IMR-90 (cell line): Measurements from ENCODE around the gene LAMA3. TPM values are rescaled to one million over a fixed set of nuclear protein-coding genes. Genes with fewer than 3 reads are reported as not detected.

ENCODE experiments used
- ATAC-seq: fragments of 200-7000 bp; cut with Tn5 transposase; 2 replicates; pipeline ENCODE4 v1.9.1; 2020; ENCODE audit warnings: low read depth, mild to moderate bottlenecking, moderate library complexity
- BruUV-seq: library from RNA; stranded (reverse); fragments of 400-500 nt; replicated peaks from 2 replicates; lab custom pipeline; 2021; lab: Mats Ljungman, UMichigan
- CTCF ChIA-PET: fragments of 300-600 bp; formaldehyde crosslinking; extraction: SDS; loops from one replicate; lab custom pipeline; 2021; ENCODE audit warnings: antibody characterized with exemption; lab: Yijun Ruan, JAX
- POLR2A ChIA-PET: fragments of 300-600 bp; sonication (Branson Sonifier 250); formaldehyde crosslinking; loops from one replicate; lab custom pipeline; 2022; ENCODE audit warnings: antibody characterized with exemption; ENCODE audit not compliant: unreplicated experiment; lab: Charles Lee
- DNase-seq: peaks from one replicate; pipeline ENCODE4 v3.0.0; 2013
- H2AFZ ChIP-seq: replicated peaks from 2 replicates; pipeline ENCODE3; 2013; ENCODE audit warnings: low read length, mild to moderate bottlenecking; ENCODE audit not compliant: poor library complexity
- H2AK5ac ChIP-seq: 2 replicates; pipeline ENCODE4 v1.6.1; 2013; ENCODE audit warnings: low read depth, low read length, inconsistent platforms
- H2AK9ac ChIP-seq: replicated peaks from 2 replicates; pipeline ENCODE3; 2013; ENCODE audit warnings: mild to moderate bottlenecking, low read depth, low read length, moderate library complexity; ENCODE audit not compliant: poor library complexity
- H2BK120ac ChIP-seq: 2 replicates; pipeline ENCODE4 v1.6.1; 2013; ENCODE audit warnings: low read depth, low read length, inconsistent platforms
- H2BK15ac ChIP-seq: 3 replicates; pipeline ENCODE4 v1.6.1; 2013; ENCODE audit warnings: low read depth, low read length, inconsistent platforms
- H2BK20ac ChIP-seq: 2 replicates; pipeline ENCODE4 v1.6.1; 2013; ENCODE audit warnings: low read depth, mild to moderate bottlenecking, inconsistent platforms, low read length, moderate library complexity
- H2BK5ac ChIP-seq: 2 replicates; pipeline ENCODE4 v1.6.1; 2013; ENCODE audit warnings: mild to moderate bottlenecking, low read depth, low read length, inconsistent platforms; ENCODE audit not compliant: poor library complexity, severe bottlenecking
- H3K14ac ChIP-seq: replicated peaks from 2 replicates; pipeline ENCODE4 v1.6.1; 2013; ENCODE audit warnings: low read depth, low read length, inconsistent platforms
- H3K18ac ChIP-seq: 2 replicates; pipeline ENCODE4 v1.6.1; 2013; ENCODE audit warnings: low read depth, low read length, control low read depth
- H3K23ac ChIP-seq: 2 replicates; pipeline ENCODE4 v1.6.1; 2013; ENCODE audit warnings: low read depth, low read length, inconsistent platforms
- H3K27ac ChIP-seq: 2 replicates; pipeline ENCODE4 v1.5.1; 2013; ENCODE audit warnings: mild to moderate bottlenecking, control low read depth, low read length; ENCODE audit not compliant: insufficient read depth
- H3K27me3 ChIP-seq: 2 replicates; pipeline ENCODE4 v1.6.1; 2013; ENCODE audit warnings: low read length; ENCODE audit not compliant: control insufficient read depth, insufficient read depth
- H3K36me3 ChIP-seq: 2 replicates; pipeline ENCODE4 v1.6.1; 2013; ENCODE audit warnings: low read length, mixed read lengths; ENCODE audit not compliant: control insufficient read depth, insufficient read depth
- H3K4ac ChIP-seq: 2 replicates; pipeline ENCODE4 v1.6.1; 2013; ENCODE audit warnings: low read depth, low read length, inconsistent platforms
- H3K4me1 ChIP-seq: 2 replicates; pipeline ENCODE4 v1.6.1; 2013; ENCODE audit warnings: low read length, mixed read lengths; ENCODE audit not compliant: control insufficient read depth, insufficient read depth
- H3K4me2 ChIP-seq: 2 replicates; pipeline ENCODE4 v1.6.1; 2013; ENCODE audit warnings: low read depth, mild to moderate bottlenecking, control low read depth, low read length, moderate library complexity
- H3K4me3 ChIP-seq: 2 replicates; pipeline ENCODE4 v1.5.1; 2013; ENCODE audit warnings: low read depth, mild to moderate bottlenecking, control low read depth, low read length, moderate library complexity; ENCODE audit not compliant: insufficient read depth
- H3K56ac ChIP-seq: 2 replicates; pipeline ENCODE4 v1.6.1; 2013; ENCODE audit warnings: low read length, inconsistent platforms; ENCODE audit not compliant: insufficient read depth; ENCODE audit errors: extremely low read depth
- H3K79me1 ChIP-seq, 2 experiments: 2 replicates each; pipeline ENCODE4 v1.6.1; 2013; ENCODE audit warnings: low read length in 2 of 2, inconsistent platforms in 1 of 2, low read depth in 1 of 2
- H3K9ac ChIP-seq: 2 replicates; pipeline ENCODE4 v1.6.1; 2013; ENCODE audit warnings: low read depth, low read length, control low read depth
- H3K9me1 ChIP-seq: 2 replicates; pipeline ENCODE4 v1.6.1; 2013; ENCODE audit warnings: low read length, inconsistent platforms; ENCODE audit not compliant: insufficient read depth
- H3K9me3 ChIP-seq: 2 replicates; pipeline ENCODE4 v1.6.1; 2013; ENCODE audit warnings: low read length; ENCODE audit not compliant: control insufficient read depth, insufficient read depth
- H4K20me1 ChIP-seq: 2 replicates; pipeline ENCODE4 v1.6.1; 2013; ENCODE audit warnings: low read length, inconsistent platforms; ENCODE audit not compliant: insufficient read depth
- H4K5ac ChIP-seq: 2 replicates; pipeline ENCODE4 v1.6.1; 2013; ENCODE audit warnings: mild to moderate bottlenecking, low read depth, low read length, control low read depth
- H4K8ac ChIP-seq, 2 experiments: 2 replicates each; pipeline ENCODE4 v1.6.1; 2013; ENCODE audit warnings: low read depth in 2 of 2, low read length in 2 of 2, control low read depth in 1 of 2, inconsistent platforms in 1 of 2
- H4K91ac ChIP-seq: 2 replicates; pipeline ENCODE4 v1.6.1; 2013; ENCODE audit warnings: low read depth, low read length, inconsistent platforms; ENCODE audit not compliant: insufficient read depth
- MAZ ChIP-seq: IDR thresholded peaks from 2 replicates; pipeline ENCODE4 v1.6.1; 2012; ENCODE audit warnings: low read depth, mild to moderate bottlenecking, low read length, improper control_type of control experiment, moderate library complexity, borderline replicate concordance
- WGBS, 2 experiments: methylation state at CpG; one replicate each; pipeline versions ENCODE4 v1.1.5 to v1.1.7; 2013; ENCODE audit warnings: missing lambda C conversion rate in 2 of 2; ENCODE audit not compliant: insufficient read length in 1 of 2; ENCODE audit errors: extremely low coverage in 2 of 2; 5-methylcytosine and 5-hydroxymethylcytosine counted together
- dilution Hi-C: fragments of 300-500 bp; cut with HindIII; formaldehyde crosslinking; loops from one replicate; pipeline ENCODE4 v1.14.3; 2018; ENCODE audit warnings: low sequenced_read_pairs; ENCODE audit not compliant: unreplicated experiment
- in situ Hi-C: fragments of 300-500 bp; cut with MboI; formaldehyde crosslinking; loops from 3 replicates; pipeline ENCODE4 v1.14.3; 2019; ENCODE audit warnings: low sequenced_read_pairs, inconsistent platforms, mixed read lengths
- intact Hi-C: fragments of 100-400 bp; cut with micrococcal nuclease; formaldehyde crosslinking; loops from 2 replicates; pipeline ENCODE4 v1.10.0; 2022
- polyA plus RNA-seq, 3 experiments: library from polyadenylated mRNA; depleted of rRNA; stranded (reverse); fragments of >200 nt; gene quantifications; 2 replicates each; pipeline ENCODE4 v1.2.3, GENCODE V29; 2012; ENCODE audit warnings: low replicate concordance in 1 of 3
- total RNA-seq: library from RNA; depleted of rRNA; stranded (reverse); fragments of >200 nt; gene quantifications from 2 replicates; pipeline ENCODE4 v1.2.3, GENCODE V29; 2012

LAMA3 gene
- total and polyA plus RNA-seq, 2 of the 4 experiments (the other 2 are of a cell fraction) = 0.18 to 0.19 TPM

- no peak overlapping the region for H3K4me3 ChIP-seq
- no peaks in the 10 kb centered on the region for H3K79me1 ChIP-seq
- H4K8ac ChIP-seq = peak overlapping the region; percentile 58 to 77; a peak in 3 of 4 replicates
- peaks cover 8% of the 10 kb centered on the region; the same call in 1 of the 2 replicates for H3K4me1 ChIP-seq
- H3K36me3 ChIP-seq = no peaks in the 10 kb centered on the region
- peak overlapping the region; percentile 89 for H2BK5ac ChIP-seq
- CTCF ChIA-PET = interaction anchor here (0.6 to 2.2 kb wide), 5 partner anchors 9 to 272 kb away, joined by 3 to 6 read pairs (median 3); no protein-coding TSS in a partner anchor
- peaks cover 3% of the 10 kb centered on the region; the same call in 1 of the 2 replicates for H3K9me1 ChIP-seq
- peak overlapping the region; percentile 53 for H3K27ac ChIP-seq
- peak overlapping the region; percentile 10; the same call in 1 of the 2 replicates for H2BK20ac ChIP-seq
- peak overlapping the region; percentile 65; the same call in 1 of the 2 replicates for H4K5ac ChIP-seq
- H3K9me3 ChIP-seq = no peaks in the 10 kb centered on the region
- intact Hi-C loops = loop anchor here (5.0 kb wide), 1 partner anchor 54 kb away; no protein-coding TSS in a partner anchor
- no peak for DNase-seq
- H2AFZ ChIP-seq = no peak overlapping the region
- peak overlapping the region; percentile 80; the same call in 1 of the 3 replicates for H2BK15ac ChIP-seq
- H3K56ac ChIP-seq = no peak overlapping the region; the same call in 1 of the 2 replicates
- BruUV-seq = no TSS peak
- no peak overlapping the region for H2AK5ac ChIP-seq
- no peak for ATAC-seq
- POLR2A ChIA-PET = no interaction called here
- dilution Hi-C loops = no loop called here
- H4K20me1 ChIP-seq = no peaks in the 10 kb centered on the region
- 0 out of 2 replicates have a peak overlapping the region, but pooled peaks have one; percentile 8 for H3K14ac ChIP-seq
- peak overlapping the region; percentile 34; the same call in 1 of the 2 replicates for H3K4ac ChIP-seq
- TF ChIP-seq MAZ = no peak
- H2BK120ac ChIP-seq = peak overlapping the region; percentile 87
- no peak overlapping the region; the same call in 1 of the 2 replicates for H3K23ac ChIP-seq
- H3K18ac ChIP-seq = peak overlapping the region; percentile 57; the same call in 1 of the 2 replicates
- in situ Hi-C loops = no loop called here
- no peak overlapping the region for H2AK9ac ChIP-seq
- no peak overlapping the region for H3K9ac ChIP-seq
- no peak overlapping the region for H3K4me2 ChIP-seq
- H3K27me3 ChIP-seq = no peaks in the 10 kb centered on the region
- no CpG with 5 or more reads among the region's 2 CpGs for WGBS, 2 experiments
- peak overlapping the region; percentile 31; the same call in 1 of the 2 replicates for H4K91ac ChIP-seq
Observed at GRCh38 chr18:23838233-23838632, 149.0 kb downstream of the LAMA3 start.
